Measurements from ENCODE around the gene SORD.
A peak's percentile ranks its signal among the peaks of the same experiment; 100 is the strongest.

GRCh38 chr15:45126535-45127158, 103.7 kb downstream of the SORD start:
- peak in 4 of 5 experiments; percentile 18 to 52 (median 43) for TF ChIP-seq CTCF (IDR thresholded peaks at IDR 0.05)
- no peak for TF ChIP-seq POLR2A (IDR thresholded peaks at IDR 0.05)
- no peak for TF ChIP-seq EP300 (IDR thresholded peaks at IDR 0.05)
